HG03460 (cell line): ENCODE results near the gene CCDC33.

Source experiments
- ATAC-seq: cut with Tn5 transposase; IDR thresholded peaks from one replicate; pipeline ENCODE4 v1.9.1; 2021; ENCODE audit not compliant: unreplicated experiment

Gene CCDC33

DNA sequence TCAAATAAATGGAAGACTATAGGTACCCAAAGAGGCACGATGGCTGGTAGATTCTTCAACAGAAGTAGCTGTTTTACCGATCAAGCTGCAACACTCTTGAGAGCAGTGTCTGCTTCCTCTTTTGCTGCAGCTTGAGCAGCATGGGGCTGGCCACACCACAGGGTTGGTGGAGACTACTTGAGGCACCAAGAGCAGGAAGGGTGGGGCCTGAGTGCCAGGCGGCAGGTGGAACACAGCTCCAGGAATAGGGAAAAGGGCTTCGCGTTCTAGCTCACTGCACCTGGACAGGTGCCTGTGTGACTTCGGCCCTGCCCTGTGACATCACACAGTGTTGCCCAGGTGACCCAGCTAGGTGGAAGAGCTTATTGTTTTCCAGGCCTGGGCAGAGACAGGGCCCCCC lies at the start of gene CCDC33:
CCDC33 (plus strand) TSS at position 365 of the 400 bp plus-strand sequence. CDS start 394 bp downstream, outside the sequence.
- ATAC-seq, result no peak

- ATAC-seq, result no peak
Measured at GRCh38 chr15:74188216-74188615, 47.9 kb upstream of the CCDC33 start.

DNA sequence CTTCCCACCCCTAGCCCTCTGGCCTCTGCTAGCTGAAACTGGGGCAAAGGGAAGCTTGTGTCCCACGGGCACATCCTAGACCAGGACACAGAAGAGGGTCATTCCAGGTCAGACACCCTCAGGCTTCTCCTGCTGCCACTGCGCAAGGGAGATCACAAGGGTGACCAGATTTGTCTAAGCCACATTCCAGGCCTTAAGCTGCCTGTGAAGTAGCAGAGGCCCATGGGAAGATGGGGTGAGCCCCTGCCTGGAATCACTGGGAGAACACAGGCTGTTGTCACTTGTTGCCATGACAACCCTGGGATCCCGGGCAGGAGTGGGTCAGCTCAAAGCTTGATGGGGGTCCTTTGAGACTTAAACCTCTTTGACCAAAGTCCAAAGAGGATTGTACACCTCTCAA lies 44.3 kb upstream of the CCDC33 start:
- ATAC-seq, result no peak

DNA sequence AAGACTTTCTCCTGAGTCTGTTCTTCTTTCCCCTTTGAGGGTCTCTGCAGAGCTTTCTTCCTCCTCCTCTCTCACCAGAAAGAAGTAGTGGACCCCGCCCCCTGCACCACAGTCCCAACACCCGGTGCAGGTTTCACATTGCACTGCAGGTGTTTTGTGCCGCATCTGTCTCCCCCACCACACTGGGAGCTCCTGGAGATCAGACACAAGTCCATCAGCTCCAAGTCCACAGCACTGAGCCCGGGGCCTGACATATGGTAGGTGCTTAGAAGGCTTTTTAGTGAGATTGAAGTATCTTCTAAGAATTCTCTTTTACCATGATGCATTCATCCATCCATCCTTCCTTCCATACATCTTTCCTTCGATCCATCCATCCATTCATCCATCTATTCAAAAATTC lies 43.4 kb upstream of the CCDC33 start:
- ATAC-seq, result no peak

- ATAC-seq, result no peak
Measured at GRCh38 chr15:74193299-74193718, 42.8 kb upstream of the CCDC33 start.

DNA sequence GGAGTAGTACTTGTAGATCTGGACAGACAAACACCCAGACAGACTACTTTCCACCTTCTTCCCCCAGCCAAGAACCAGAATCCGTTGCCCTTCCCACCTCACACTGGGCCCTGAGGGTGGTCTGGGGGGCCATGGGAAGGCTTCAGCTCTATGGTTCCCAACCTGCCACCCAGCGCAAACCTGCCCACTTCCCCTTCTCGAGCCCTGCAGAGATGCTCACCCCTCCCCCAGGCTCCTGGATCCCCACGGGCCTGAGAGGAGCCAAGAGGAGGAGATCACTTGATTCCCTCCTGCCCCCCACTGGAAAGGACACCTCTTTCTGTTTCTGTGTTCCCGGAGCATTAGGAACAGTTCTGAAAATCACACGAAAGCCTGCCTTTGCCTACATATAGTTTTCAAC lies 42.2 kb upstream of the CCDC33 start:
- ATAC-seq, result no peak

DNA sequence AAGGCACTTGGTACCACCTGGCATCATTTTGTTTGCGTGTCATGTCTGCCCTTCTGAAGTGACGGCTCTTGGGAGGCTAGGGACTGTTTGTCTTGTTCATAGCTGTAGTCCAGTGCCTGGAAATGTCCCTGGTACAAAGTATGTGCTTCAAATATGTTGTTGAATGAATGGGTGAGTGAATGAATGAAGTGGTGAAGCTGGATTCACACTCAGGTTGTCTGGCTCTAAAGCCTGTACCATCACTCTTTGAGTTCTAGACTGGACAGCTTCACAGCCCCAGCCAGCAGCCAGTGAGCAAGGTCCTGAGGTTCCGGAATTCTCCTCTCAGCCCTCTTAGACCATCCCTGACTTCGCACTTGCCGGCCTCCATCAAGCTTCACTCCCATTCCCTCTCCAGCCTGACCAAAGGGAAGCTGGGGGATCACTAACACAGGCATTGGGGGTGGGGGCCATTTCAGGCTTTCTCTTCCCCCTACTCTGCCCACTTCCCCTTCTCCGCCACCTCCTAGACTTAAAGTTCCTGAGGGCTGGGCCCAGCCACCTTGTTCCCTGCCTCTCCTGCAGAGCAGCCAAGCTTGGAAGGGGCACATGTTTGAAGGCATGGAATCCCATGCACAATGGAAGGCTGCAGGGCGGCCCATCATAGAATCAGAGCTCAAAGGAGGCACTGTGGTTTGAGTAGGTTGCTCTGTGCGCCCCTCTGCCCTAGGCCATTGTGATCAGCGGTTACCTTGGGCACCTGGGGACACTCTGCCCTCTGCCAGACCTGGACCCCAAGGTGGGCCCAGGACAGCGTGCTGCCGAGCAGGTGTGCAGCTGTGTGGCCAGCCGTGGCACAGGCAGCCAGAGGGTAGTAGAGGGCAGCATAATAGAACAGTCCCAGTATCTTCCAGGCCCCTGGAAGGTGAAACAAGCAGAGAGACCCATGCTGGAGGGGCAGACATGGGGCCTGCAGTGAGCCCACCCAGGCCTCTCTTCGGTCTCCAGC lies 41.3 kb upstream of the CCDC33 start:
- no peak for ATAC-seq

DNA sequence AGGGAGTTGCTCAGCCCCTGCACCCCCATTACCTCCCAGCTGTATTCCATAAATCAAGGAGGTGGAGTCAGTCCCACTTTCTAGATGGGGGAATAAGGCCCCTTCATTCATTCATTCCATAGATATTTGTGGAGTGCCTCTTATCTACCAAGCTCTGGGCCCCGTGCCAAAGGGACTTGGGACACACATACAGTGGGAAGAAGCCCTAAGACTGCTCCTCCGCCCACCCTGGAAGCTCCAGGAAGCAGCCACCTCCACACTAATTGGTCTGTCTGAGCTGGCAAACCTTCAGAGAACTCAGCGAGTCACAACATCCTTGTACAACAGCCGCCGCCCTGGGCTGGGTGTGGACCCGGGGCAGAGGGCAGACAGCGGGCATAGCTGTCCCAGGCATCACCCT lies 40.0 kb upstream of the CCDC33 start:
- ATAC-seq, result no peak

DNA sequence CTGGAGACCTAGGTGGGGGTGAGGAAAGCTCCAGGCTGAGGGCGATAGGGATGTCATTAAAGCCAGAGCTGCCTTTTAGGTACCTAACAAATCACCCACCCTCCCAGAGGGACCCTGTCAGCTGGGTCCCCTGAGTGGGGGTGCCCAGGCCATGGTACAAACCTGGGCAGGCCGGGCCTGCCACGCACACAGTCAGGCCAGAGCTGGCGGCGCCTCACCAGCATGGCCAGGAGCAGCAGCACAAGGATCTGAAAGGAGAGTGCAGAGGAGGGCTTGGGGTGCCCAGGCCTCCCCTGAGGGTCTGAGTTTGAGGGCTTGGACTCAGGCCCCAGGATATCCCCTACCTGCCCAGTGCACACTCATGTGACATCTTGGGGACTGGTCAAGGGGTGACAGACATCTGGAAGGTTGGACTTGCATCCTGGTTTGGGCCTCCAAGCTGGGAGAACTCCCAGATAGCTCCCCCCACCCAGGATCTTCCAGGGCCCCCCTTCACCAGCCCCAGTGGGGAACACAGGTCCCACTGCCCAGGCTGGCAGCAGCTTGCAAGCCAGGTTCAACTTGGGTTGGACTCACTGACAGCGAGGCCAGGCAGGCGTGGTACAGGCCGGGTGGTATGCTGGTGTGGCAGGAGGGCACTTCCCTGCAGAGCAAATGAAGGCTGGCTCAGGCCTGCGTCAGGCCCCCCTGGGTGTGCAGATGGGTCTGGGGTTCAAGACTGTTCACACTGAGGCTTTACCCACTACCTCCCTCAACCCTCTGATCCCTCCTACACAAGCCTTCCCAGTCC lies 38.8 kb upstream of the CCDC33 start:
- no peak for ATAC-seq

DNA sequence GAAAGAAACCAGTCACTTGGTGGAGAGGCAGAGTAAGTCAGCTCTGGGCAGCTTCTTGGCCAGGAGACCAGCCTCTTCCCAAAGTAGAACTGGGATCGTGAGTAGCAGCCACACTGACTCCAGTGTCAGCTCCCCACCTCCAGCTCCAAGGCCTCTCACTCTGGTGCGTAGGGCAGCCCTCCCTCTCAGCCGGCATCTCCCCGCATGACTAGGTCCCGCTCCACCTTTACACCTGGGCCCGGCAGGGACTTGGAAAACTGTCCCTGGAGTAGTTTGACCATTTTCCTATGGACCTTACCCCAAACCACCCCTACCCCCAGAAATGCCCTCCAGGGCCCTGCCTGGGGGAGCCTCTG lies 36.9 kb upstream of the CCDC33 start:
- ATAC-seq, result no peak

DNA sequence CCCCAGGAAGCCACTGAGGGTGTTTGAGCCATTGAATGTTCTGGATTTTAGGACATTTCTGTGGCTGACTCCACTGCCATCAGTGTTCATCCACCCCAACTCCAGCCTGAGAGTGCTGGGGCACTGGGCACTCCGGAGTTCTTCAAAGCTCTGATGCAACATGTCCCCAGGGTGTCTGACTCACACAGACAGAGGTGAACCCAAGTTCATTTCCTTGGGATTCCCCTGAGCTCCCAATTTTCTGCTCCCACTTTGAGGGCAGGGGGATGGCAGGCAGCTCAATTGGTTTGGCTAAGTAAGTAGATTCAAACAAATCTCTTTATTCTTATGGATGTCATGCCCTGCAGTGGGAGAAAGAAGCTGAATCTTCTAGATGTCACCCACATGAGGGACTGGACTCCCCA lies 35.7 kb upstream of the CCDC33 start:
- ATAC-seq, result no peak

DNA sequence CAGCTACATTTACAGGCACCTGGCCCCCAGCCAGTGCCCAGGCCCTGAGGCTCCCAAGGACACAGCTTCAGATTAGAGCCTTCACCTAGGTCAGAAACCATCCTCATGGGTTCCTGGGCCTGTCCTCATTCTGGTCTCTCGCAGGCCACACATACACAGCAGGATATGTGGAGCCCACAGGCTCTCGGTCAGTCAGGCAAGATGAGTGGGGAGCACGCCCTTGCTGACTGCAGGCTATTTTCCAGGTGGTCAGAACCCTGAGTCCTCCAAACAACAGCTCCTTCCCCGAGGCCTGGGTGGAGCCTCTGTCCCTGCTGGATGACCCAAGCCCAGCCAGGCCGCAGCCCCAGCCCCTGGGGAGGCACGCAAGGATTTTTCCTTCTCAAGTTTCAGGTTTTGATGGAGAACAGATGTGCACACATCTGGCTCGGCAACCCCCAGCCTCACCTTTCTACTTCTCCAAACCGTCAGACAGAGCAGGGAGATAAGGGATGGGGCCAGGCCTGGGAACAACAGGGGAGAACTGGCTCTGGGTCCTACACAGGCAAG lies 35.2 kb upstream of the CCDC33 start:
- ATAC-seq, result no peak

GRCh38 chr15:74201710-74202420 lies 34.3 kb upstream of the CCDC33 start:
- ATAC-seq, result no peak

- ATAC-seq, result no peak
Measured at GRCh38 chr15:74202452-74203401, 33.4 kb upstream of the CCDC33 start, which contains the start of gene STRA6. TSS of gene STRA6 (minus strand) at chr15:74202787. CDS start at chr15:74202267, 520 bp downstream.

DNA sequence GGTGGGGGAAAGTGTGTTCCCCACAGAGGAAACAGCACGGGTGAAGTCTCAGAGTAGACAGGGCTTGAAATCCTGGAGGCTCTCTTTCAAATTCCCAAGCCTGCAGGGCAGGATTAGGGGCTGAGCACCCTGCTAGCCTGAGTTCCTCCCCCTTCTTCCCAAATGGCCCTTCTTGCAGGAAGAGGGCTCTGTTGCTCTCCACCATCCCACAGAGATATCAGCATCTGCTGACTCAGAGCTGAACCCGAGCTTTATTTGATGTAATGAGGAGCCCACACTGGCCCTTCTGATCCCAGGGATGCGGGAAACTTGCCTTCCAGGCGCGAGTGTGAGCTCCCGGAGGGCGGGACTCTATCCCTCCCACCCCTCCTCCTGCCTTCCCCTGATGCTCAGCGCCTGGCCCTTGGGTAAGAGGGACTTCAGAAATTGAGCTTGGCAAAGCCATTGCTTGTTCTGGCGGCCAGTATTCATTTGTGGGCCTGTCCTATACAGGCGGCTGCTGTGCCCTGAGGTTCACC lies 32.2 kb upstream of the CCDC33 start:
- no peak for ATAC-seq

DNA sequence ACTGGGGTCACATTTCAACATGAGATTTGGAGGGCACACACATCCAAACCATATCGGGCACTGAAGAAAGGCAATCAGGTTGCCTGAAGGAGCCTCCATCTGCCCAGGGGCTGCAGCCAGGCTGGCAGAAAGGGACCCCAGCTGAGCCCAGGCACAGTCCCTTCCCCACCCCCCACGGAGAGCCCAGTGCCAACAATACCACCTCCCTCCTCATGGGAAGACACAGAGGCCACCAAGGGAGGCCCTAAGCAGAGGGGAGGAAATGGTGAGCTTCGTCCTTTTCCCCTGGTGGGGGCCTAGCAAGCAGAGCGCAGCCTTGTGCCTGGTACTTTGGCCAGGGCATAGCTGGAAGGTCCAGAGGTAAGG lies 30.6 kb upstream of the CCDC33 start:
- no peak for ATAC-seq

GRCh38 chr15:74206801-74207281 lies 29.3 kb upstream of the CCDC33 start:
- ATAC-seq, result no peak

DNA sequence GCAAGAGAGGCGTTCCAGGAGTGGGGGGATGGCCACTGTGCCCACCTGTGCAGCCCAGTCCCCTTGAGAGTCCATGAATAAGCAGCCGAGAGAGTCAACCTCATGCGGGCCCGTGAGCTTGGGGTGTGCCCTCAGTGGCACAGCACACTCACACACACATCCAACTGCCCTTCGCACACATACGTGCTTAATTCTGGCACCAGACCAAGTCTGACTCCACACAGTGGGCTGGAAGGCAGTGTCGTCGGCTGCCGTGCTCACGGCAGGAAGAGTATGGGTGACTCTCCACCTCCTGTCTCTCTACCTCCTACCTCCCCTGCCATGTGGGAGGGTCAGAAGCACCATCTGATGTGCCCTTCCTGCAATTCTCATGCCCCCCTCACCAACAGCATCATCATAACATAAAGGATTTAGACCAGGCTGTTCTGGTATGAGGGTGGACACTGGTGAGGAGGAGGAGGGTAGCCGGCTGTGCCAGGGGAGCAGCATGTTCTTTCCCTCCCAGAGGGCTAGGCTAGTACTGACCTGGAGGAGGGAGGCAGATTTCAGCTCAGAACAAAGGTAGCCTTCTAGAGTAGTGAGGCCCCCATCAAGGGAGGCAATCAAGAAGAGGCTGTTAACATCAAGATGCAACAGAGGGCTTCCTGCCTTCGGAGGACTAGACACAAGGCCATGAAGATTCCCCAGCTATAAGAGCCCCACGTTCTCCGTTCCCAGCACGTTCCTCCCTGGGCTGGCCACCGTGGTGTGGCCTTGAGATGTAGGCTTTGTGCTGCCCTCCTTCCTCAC lies 28.3 kb upstream of the CCDC33 start:
- no peak for ATAC-seq

- no peak for ATAC-seq
Measured at GRCh38 chr15:74208496-74208895, 27.6 kb upstream of the CCDC33 start.
